ENCODE data around the gene CLPTM1.
"Not testable (repeated sequence)": the region's sequence is repeated elsewhere in the genome, so short reads cannot be mapped to it uniquely, and the experiment has no call there.

The CLPTM1 gene

DNA sequence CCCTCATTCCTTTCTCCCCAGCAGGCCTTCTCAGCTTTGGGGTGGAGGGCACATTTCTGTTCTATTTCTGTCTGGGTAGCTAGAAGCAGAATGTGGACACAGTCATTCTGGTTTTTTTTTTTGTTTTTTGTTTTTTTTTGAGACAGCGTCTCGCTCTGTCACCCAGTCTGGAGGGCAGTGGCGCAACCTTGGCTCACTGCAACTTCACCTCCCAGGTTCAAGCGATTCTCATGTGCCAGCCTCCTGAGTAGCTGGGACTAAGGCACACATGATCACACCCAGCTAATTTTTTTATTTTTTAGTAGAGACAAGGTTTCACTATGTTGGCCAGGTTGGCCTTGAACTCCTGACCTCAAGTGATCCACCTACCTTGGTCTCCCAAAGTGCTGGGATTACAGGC lies 20.3 kb downstream of the CLPTM1 start:
- no peak for DNase-seq

DNA sequence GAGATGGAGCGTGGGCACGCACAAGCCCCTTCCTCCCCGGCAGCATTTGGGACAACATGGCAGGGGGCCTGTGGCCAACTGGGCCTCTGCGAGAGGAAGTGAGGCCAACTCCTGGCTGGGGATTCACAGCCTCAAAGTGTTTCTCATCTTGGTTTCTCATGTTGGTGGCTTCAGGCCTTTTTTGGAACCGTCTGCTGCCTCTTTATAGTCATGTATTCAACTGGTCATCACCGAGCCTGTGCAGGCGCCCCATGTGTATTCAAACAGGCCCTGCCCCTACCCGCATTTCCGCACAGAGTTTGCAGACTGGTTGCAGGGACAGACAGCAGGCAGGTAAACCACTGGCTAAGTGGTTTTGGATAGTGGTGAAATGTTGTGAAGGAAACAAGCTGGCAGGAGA lies 28.8 kb downstream of the CLPTM1 start:
- no peak for DNase-seq

DNA sequence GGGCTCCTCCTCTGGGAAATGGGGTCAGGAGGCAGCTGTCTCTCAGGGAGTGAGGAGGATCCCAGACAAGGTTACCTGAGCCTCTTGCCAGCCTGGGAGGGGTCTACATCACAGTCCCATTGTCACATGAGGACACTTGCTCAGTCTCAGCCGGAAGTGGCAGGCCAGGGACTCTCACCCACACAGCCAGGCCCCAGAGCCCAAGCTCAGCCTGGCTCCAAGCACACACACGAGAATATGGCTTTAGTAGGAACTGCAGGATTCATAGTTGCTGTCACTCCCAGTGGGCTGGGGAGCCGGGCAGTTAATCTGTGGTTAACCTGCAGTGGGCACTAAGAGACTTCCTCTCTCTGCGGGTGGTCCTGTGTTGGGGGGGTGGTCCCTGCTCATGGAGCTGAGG lies 30.3 kb downstream of the CLPTM1 start:
- DNase-seq, result no peak

DNA sequence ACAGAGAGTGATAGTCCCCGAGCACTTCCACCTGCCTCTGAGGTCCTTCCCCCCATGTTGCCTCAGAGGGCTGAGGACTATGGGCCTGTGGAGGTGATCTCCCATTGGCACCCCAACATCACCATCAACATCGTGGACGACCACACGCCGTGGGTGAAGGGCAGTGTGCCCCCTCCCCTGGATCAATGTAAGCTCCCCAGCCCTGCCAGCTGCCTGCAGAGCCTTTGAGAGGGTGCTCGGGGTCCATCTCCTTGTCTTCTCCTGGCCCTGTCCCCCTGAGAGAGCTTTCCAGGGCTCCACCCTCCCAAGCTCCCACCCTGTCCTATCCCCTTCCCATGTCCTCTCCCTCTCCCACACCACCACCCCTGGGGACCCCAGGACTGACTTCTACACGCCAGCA lies 31.2 kb downstream of the CLPTM1 start:
- DNase-seq, result no peak

DNA sequence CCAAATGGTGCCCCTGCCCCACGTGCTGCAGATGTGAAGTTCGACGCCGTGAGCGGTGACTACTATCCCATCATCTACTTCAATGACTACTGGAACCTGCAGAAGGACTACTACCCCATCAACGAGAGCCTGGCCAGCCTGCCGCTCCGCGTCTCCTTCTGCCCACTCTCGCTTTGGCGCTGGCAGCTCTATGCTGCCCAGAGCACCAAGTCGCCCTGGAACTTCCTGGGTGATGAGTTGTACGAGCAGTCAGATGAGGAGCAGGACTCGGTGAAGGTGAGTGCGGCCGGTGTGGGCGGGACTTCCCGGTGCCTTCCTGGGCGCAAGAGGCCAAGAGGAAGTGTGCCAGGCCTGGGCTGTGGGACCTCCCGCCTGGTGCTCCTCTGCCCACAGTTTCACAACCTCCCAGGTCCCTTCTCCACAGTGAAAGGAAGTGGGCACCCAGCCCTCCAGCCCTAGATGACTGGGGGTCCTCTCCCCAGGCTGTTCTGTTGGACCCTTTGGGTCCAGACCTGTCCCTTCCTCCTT lies 32.0 kb downstream of the CLPTM1 start:
- no peak for DNase-seq

DNA sequence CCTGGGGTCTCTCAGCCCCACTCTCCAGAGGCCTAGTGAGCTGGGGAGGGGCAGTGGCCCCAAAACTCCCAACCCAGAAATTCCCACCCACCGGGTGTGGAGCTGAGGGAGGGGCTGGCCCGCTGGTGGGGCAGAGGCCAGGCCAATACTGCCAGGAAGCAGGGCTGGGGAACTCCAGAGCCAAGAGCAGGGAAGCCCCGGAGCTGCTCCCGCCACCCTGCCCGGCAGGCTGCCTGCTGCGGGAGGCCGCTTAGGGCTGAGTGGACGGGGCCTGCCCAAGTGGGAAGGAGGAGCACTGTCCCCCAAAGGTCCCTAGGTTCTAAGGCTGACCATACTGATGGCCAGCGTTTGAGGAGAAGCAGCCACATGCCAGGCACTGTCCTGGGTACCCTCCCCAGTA lies 33.1 kb downstream of the CLPTM1 start:
- DNase-seq, result no peak

DNA sequence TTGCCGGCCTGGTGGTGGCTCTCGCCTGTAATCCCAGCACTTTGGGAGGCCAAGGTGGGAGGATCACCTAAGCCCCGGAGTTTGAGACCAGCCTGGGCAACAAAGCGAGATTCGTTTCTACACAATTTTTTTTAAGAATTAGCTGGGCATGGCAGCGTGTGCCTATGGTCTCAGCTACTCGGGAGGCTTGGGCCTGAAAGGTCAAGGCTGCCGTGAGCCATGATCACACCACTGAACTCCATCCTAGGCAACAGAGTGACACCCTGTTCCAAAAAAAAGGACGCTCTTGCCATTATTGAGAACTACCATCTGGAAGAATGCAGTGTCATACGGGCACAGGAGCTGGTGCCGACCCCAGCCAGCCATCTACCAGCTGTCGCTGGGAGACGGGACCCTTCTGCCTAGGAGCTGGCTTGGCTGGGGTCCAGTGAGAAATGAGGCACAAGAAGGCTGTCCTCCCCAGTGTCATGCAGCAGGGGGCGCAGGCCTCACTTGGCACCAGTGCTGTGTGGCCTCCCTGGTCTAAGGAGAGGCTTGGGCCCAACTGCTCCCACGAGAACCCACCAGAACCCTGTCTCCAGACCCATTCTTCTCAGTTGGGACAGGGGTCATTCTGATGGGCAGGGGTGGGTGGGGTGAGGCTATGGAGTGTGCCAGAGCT lies 33.8 kb downstream of the CLPTM1 start:
- peak; percentile 84 for DNase-seq

DNA sequence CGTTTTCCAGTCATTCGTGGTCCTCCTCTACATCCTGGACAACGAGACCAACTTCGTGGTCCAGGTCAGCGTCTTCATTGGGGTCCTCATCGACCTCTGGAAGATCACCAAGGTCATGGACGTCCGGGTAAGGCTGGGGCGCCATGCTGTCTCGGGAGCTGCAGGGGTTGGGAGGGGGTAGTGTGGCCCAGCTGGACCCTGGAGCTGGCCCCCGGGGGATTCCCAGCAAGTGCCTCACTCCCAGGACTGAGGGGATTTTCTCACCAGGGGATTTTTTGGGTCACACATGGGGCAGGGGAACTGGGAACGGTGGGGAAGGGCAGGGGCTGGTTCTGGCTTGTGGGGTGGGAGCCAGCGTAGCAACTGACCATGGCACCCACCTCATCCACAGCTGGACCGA lies 35.3 kb downstream of the CLPTM1 start:
- no peak for DNase-seq

DNA sequence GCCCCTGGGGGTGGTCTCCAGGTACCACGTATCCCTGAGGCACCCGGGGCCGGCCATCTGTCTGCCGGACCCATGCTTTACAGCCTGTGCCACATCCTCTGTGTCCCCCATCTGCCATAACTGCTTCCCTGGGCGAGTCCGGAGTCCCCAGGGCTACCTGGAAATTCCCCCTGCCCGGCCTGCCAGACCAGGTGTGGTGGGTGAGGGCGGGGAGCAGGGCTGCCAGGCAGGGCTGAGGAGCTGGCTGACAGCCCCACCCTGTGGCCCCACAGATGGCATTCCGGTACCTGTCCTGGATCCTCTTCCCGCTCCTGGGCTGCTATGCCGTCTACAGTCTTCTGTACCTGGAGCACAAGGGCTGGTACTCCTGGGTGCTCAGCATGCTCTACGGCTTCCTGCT lies 35.8 kb downstream of the CLPTM1 start:
- no peak for DNase-seq

DNA sequence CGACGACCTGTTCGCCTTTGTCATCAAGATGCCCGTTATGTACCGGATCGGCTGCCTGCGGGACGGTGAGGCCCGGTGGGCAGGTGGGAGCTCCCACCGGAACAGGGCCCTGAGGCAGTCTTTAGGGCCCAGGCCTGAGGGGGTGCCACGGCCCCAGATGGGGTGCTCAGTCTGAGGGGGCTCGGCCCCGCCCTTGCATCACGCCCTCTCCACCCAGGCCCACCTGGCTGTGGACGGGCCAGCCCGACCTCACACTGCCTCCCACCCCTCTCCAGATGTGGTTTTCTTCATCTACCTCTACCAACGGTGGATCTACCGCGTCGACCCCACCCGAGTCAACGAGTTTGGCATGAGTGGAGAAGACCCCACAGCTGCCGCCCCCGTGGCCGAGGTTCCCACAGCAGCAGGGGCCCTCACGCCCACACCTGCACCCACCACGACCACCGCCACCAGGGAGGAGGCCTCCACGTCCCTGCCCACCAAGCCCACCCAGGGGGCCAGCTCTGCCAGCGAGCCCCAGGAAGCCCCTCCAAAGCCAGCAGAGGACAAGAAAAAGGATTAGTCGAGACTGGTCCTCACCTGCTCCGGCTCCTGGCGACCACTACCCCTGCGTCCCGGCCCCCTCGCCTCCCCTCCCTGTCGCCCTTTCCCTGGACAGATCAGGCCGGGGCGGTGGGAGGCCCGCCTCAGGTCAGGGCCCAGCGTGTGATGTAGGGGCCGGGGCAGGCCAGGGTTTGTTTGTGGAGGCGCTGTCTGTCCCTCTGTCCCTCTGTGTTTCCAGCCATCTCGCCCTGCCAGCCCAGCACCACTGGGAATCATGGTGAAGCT lies 37.4 kb downstream of the CLPTM1 start:
- DNase-seq, result peak; percentile 48

DNA sequence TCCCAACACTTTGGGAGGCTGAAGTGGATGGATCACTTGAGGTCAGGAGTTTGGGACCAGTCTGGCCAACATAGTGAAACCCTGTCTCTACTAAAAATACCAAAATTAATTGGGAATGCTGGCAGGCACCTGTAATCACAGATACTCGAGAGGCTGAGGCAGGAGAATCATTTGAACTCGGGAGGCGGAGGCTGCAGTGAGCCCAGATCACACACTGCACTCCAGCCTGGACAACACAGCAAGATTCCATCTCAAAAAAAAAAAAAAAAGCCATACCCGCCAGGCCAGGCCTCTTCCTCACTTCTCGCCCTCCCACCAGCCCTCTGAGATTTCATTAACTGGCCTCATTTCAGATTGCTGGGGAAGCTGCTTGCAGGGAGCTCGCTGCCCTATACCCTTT lies 38.3 kb downstream of the CLPTM1 start:
- DNase-seq, result no peak

DNA sequence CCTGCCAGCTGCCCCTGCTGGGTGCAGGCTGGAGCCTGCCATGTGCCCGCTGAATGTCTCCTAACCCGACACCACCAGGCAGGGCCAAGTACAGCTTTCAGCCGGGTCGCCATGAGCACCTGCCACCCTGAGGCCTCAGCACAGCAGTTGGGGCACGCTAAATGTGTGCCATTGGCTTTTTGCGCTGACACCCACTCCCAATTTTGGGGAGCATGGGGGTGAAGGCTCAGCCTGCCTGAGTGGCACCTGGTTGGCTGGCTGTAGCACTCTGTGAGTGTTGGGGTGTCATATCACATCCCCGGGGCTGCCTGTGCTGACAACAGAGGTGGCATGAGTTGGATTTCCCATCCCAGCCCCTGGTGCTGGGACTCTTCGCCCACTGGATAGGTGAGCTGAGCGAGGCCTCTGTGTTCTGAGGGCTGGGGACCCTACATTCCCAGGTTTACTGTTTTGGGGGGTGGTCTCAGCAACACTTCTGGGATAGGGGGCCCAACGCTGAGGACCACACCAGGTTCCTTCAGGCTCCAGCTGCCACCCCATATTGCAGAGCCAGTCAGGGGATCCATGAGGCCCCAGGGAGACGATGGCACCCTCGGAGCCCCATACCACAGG lies 38.9 kb downstream of the CLPTM1 start:
- peak; percentile 38 for DNase-seq

DNA sequence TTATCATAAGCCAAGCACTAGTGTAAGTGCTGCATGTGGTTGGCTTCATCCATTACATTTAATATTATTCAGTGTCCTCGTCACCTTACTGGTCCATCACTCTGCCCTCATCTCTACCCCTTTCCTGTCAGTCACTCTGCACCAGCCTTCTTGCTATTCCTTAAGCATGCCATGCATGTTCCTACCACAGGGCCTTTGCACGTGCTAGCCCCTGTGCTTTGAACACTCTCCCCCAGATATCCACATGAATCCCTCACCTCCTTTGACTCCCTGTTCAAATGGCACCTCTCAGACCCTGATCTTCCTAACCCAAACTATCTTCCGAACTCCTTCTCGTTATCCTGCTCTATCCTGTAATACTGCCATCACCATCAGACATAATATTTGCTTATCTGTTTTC lies 42.8 kb downstream of the CLPTM1 start:
- no peak for DNase-seq

DNA sequence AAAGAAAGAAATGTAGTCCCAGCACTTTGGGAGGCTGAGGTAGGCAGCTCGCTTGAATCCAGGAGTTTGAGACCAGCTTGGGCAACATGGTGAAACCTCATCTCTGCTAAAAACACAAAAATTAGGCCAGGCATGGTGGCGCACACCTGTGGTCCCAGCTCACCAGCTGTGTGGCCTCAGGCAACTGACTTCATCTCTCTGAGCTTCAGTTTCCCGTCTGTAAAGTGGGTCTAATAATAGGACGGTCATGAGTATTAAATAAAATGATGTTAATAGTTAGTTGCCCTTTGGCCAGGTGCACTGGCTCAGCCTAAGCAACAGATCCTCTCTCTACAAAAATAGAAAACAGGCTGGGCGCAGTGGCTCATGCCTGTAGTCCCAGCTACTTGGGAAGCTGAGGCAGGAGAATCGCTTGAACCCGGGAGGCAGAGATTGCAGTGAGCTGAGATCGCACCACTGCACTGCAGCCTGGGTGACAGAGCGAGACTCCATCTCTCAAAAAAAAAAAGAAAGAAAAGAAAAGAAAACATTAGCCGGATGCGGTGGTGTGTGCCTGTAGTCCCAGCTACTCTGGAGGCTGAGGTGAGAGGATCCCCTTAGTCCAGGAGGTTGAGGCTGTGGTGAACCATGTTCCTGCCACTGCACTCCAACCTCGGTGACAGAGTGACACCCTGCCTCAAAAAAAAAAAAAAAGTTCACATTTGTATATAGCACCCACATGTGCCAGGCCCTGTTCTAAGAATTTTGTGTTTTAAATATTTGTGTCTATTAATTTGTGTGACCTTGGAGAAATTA lies 44.1 kb downstream of the CLPTM1 start:
- not testable (repeated sequence) for DNase-seq

DNA sequence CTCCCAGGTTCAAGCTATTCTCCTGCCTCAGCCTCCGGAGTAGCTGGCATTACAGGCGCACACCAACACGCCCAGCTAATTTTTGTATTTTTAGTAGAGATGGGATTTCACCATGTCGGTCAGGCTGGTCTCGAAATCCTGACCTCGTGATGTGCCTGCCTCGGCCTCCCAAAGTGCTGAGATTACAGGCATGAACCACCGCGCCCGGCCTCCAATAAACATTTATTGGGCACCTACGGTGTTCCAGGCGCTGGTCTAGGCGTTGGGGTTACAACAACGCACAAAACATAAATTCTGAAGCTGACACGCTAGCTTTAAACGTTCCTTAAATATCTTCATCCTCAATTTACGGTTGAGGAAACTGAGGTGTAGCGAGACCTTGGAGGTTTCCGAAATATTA lies 45.5 kb downstream of the CLPTM1 start:
- DNase-seq, result not testable (repeated sequence)

DNA sequence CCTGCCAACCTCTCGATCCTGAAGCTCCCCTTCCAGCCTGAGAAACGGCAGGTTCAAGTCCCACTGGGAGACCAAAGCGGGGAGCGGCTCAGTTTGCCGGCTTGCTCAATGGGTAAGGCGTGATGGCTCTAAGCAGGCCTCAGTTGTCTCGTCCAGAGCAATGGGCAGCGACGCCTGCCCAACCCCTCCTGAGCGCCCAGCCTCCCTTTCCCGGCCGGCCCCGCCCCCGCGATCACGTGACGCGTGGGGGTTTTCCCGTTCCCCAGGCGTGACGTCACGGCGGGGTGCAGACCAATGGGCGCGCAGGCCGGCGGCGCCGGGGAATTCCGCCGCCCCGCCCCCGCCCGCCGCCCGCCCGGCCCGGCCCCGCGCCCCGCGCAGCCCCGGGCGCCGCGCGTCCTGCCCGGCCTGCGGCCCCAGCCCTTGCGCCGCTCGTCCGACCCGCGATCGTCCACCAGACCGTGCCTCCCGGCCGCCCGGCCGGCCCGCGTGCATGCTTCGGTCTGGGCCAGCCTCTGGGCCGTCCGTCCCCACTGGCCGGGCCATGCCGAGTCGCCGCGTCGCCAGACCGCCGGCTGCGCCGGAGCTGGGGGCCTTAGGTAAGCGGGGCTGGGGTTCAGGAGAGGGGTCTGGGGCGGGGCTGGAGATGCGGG lies 46.0 kb downstream of the CLPTM1 start, which contains the start of gene RELB:
Gene RELB, plus strand, starts transcription at position 378 of the 653 bp plus-strand sequence. Its CDS starts 116 bp downstream, at position 494.
- DNase-seq, result peak; percentile 95

DNA sequence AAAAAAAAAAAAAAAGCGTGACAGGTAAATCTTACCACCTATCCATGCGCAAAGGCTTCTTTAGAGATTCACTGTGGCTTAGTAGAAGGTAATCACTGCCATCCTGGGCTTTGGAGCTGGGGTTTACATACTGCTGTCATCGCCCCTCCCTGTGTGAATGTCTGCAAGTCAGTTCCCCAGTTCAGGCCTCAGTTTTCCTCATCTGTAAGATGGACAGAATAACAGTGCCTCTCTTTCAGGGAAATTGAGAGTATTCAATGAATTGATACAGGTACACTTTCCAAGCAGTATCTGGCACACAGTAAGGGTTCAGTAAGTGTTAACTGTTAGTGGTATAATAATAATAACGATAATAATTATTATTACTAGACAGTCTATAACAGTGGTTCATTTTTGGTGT lies 48.3 kb downstream of the CLPTM1 start:
- DNase-seq, result no peak

DNA sequence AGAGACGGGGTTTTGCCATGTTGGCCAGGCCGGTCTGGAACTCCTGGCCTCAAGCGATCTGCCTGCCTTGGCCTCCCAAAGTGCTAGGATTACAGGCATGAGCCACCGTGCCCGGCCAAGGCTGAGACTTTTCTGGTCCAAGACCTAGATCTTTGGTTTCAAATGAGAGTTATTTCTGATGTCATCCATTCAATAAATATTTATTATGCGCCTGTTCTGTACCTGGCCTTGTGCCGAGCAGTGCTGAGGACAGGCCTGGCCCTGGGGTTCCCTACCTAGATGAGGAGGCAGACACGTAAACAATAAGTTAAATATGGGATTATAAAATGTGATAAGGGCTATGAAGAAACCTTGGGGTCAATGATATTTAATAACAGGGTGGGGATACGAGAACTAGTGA lies 50.6 kb downstream of the CLPTM1 start:
- no peak for DNase-seq

DNA sequence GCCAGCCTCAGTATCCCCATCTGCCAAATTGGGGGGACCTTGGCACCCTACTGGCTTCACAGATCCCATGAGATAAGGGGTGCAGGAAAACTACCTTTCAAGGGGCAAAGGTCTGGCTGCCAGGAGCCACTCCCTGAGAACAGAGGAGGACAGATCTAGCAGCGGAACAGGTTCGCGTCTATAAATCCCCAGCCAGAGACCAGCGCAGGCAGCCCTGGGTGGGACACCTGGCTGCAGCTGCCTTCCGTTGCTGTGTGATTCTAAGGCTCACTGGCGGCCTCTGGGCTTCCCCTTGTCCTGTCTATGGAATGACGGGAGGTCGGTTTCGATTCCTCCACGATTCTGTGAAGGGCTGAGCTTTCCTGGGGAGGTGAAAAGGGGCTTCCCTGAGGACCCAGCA lies 53.4 kb downstream of the CLPTM1 start:
- no peak for DNase-seq

DNA sequence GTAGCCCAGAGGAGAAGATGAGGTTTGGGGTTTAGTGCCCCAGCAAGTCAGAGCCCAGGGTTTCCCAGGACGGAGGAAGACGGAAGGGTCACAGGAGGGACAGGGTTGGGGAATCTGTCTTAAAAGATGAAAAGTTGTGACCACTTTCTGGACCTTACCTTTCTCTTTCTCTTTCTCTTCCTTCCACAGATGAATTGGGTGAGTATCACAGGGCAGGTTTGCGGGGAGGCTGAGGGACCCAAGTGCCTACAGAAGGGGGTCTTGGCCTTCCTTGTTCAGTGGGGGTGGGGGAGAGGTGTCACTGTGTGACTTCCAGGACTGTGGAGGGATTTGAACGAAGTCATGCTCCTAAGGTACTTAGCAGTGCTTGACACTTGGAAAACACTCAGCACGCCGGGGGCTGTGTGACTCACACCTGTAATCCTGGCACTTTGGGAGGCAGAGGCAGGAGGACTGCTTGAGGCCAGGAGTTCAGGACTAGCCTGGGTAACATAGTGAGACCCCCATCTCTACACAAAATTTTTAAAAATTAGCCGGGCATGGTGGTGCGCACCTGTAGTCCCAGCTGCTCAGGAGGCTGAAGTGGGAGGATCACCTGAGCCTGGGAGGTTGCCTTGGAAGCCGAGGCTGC lies 54.6 kb downstream of the CLPTM1 start:
- DNase-seq, result no peak

DNA sequence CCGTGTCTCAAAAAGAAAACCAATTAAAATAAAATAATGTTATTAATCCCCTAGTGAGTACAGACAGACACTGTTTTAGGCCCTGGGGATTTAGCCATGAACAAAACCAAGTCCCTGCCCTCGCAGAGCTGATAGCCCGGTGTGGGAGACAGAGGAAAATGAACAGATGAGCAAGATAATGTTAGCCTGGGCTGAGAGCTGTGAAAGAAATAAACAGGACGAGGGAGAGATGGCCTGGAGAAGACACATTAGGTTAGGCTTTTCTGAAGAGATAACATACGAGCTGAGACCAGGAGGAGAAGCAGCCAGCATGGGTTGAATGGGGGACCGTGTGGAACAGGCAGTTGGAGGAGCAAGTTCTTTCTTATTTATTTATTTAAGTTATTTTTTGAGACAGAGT lies 55.1 kb downstream of the CLPTM1 start:
- no peak for DNase-seq

DNA sequence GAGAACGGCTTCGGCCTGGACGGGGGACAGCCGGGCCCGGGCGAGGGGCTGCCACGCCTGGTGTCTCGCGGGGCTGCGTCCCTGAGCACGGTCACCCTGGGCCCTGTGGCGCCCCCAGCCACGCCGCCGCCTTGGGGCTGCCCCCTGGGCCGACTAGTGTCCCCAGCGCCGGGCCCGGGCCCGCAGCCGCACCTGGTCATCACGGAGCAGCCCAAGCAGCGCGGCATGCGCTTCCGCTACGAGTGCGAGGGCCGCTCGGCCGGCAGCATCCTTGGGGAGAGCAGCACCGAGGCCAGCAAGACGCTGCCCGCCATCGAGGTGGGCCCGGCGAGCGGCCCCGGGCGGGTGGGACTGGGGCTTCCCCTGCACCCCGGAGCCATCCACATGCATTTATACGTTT lies 56.8 kb downstream of the CLPTM1 start:
- DNase-seq, result no peak

Data from islet precursor cell (in vitro differentiated cells).